ENCODE data around the gene CMTM1. TPM values are rescaled to one million over a fixed set of nuclear protein-coding genes. Genes with fewer than 3 reads are reported as not detected.

CMTM1 gene
- total RNA-seq, 1 experiment from 2014 or later = 5.6 TPM

DNA sequence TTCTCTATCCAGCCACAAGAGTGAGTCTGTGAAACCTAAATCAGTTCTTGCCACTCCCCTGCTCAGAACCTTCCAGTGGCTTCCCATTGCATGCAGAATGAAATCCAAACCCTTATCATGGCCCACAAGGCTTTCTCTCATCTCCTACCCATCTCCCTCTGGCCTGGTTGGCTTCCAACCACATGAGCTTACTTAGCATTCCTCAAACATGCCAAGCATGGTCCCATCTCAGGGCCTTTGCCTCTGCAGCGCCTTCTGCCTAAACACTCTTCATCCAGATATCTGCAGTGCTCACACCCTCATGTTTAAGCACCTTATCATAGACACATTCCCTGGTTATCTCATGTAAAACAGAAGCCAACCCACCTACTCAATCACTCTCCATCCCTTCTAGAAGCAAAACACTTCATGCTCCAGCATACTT is 31.9 kb upstream of the CMTM1 start:
- H3K27me3 ChIP-seq (replicated peaks; ENCODE audit: control insufficient read depth, insufficient read depth, low read length) = no peaks in the 10 kb centered on the region
- H3K27me3 Mint-ChIP-seq (ENCODE audit: insufficient read depth, unreplicated experiment) = no peaks in the 10 kb centered on the region
- H3K36me3 ChIP-seq (ENCODE audit: control insufficient read depth, insufficient read depth, low read length) = no peaks in the 10 kb centered on the region; the same call in 1 of the 2 replicates
- TF ChIP-seq, protein P1, sequence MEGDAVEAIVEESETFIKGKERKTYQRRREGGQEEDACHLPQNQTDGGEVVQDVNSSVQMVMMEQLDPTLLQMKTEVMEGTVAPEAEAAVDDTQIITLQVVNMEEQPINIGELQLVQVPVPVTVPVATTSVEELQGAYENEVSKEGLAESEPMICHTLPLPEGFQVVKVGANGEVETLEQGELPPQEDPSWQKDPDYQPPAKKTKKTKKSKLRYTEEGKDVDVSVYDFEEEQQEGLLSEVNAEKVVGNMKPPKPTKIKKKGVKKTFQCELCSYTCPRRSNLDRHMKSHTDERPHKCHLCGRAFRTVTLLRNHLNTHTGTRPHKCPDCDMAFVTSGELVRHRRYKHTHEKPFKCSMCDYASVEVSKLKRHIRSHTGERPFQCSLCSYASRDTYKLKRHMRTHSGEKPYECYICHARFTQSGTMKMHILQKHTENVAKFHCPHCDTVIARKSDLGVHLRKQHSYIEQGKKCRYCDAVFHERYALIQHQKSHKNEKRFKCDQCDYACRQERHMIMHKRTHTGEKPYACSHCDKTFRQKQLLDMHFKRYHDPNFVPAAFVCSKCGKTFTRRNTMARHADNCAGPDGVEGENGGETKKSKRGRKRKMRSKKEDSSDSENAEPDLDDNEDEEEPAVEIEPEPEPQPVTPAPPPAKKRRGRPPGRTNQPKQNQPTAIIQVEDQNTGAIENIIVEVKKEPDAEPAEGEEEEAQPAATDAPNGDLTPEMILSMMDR (IDR thresholded peaks at IDR 0.05; ENCODE audit: insufficient read depth in 1 of 2, low read depth in 1 of 2, low read length in 1 of 2, severe bottlenecking in 1 of 2, unreplicated experiment in 1 of 2) = no peak
- H3K4me3 Mint-ChIP-seq (ENCODE audit: unreplicated experiment) = no peak overlapping the region
- H3K9me3 ChIP-seq = no peaks in the 10 kb centered on the region
- CTCF ChIA-PET = no interaction called here
- intact Hi-C loops (cut with micrococcal nuclease; ENCODE audit: unreplicated experiment) = no loop called here
- POLR2A ChIA-PET = no interaction called here
- peaks cover 6% of the 10 kb centered on the region for H3K4me1 Mint-ChIP-seq (ENCODE audit: low read depth, unreplicated experiment)
- no TSS peak for BruUV-seq (replicated peaks)
- peak; percentile 36 to 63 for DNase-seq
- H3K4me3 ChIP-seq (ENCODE audit: low read depth, low read length) = no peak overlapping the region
- peaks cover 5% of the 10 kb centered on the region for H3K4me1 ChIP-seq
- no peaks in the 10 kb centered on the region for H3K9me3 Mint-ChIP-seq (ENCODE audit: unreplicated experiment)
- H3K27ac Mint-ChIP-seq (ENCODE audit: unreplicated experiment) = no peak overlapping the region
- H3K36me3 Mint-ChIP-seq (ENCODE audit: insufficient read depth, unreplicated experiment) = no peaks in the 10 kb centered on the region

DNA sequence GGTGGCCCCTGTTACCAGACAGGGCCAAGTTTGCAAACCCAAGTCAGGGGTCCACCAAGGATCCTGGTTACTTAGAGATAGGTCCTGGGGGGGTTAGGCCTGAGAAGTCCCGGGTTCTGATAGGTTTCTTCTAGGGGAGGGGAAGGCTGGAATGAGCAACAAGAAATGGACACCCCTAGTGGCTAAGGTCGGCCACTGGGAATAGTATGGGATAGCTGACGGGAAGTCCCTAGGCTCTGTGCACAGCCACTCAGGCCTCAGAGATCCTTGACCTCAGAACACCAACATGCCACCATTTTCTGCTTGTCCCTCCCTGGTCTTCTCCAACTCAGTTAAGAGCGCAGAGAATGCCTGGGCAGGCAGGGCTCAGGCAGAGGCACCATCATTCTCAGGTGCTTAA is 29.7 kb upstream of the CMTM1 start:
- TF ChIP-seq, protein P1 (IDR thresholded peaks at IDR 0.05; ENCODE audit: insufficient read depth in 1 of 2, low read depth in 1 of 2, low read length in 1 of 2, severe bottlenecking in 1 of 2, unreplicated experiment in 1 of 2) = no peak
- ChIA-PET POLR2A (no interaction called here), CTCF (interaction anchor here (0.7 kb wide), 1 partner anchor 16 kb away, joined by 3 read pairs; the partner anchor contains the start of gene CKLF)
- Mint-ChIP-seq H3K36me3 (ENCODE audit: insufficient read depth, unreplicated experiment) (no peaks in the 10 kb centered on the region), H3K9me3 (ENCODE audit: unreplicated experiment) (no peaks in the 10 kb centered on the region), H3K4me1 (ENCODE audit: low read depth, unreplicated experiment) (peaks cover 6% of the 10 kb centered on the region), H3K27me3 (ENCODE audit: insufficient read depth, unreplicated experiment) (no peaks in the 10 kb centered on the region), H3K27ac (ENCODE audit: unreplicated experiment) (no peak overlapping the region), H3K4me3 (ENCODE audit: unreplicated experiment) (no peak overlapping the region)
- H3K4me3 ChIP-seq (ENCODE audit: low read depth, low read length) = no peak overlapping the region
- H3K36me3 ChIP-seq (ENCODE audit: control insufficient read depth, insufficient read depth, low read length) = no peaks in the 10 kb centered on the region
- no TSS peak for BruUV-seq (replicated peaks)
- intact Hi-C loops (cut with micrococcal nuclease; ENCODE audit: unreplicated experiment) = no loop called here
- no peaks in the 10 kb centered on the region for H3K27me3 ChIP-seq (replicated peaks; ENCODE audit: control insufficient read depth, insufficient read depth, low read length)
- no peak for DNase-seq
- peaks cover 5% of the 10 kb centered on the region for H3K4me1 ChIP-seq
- no peaks in the 10 kb centered on the region for H3K9me3 ChIP-seq

DNA sequence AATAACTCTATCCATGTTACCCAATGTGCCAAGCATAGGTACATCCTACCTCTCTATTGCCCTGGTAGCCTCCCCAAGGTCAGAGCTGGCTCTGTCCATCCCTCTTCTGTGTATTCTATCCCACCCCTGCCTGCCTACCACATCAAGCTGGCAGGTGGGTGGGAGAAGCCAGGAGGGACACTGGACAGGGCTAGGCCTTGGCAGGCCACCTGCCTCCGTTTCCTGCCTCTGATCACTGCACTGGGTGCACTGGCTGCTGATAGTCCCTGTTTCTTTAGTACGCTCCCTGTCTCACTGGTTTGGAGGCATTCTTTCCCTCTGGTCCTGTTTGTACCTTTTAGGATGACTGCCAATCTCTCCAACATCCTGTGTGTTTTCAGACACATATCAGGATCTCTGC is 29.0 kb upstream of the CMTM1 start:
- ChIA-PET POLR2A (no interaction called here), CTCF (no interaction called here)
- no TSS peak for BruUV-seq (replicated peaks)
- intact Hi-C loops (cut with micrococcal nuclease; ENCODE audit: unreplicated experiment) = no loop called here
- Mint-ChIP-seq H3K27me3 (ENCODE audit: insufficient read depth, unreplicated experiment) (no peaks in the 10 kb centered on the region), H3K4me1 (ENCODE audit: low read depth, unreplicated experiment) (peaks cover 6% of the 10 kb centered on the region), H3K9me3 (ENCODE audit: unreplicated experiment) (no peaks in the 10 kb centered on the region), H3K27ac (ENCODE audit: unreplicated experiment) (no peak overlapping the region), H3K36me3 (ENCODE audit: insufficient read depth, unreplicated experiment) (no peaks in the 10 kb centered on the region), H3K4me3 (ENCODE audit: unreplicated experiment) (no peak overlapping the region)
- H3K36me3 ChIP-seq (ENCODE audit: control insufficient read depth, insufficient read depth, low read length) = no peaks in the 10 kb centered on the region
- peaks cover 5% of the 10 kb centered on the region for H3K4me1 ChIP-seq
- H3K9me3 ChIP-seq = no peaks in the 10 kb centered on the region
- TF ChIP-seq, protein P1 (IDR thresholded peaks at IDR 0.05; ENCODE audit: insufficient read depth in 1 of 2, low read depth in 1 of 2, low read length in 1 of 2, severe bottlenecking in 1 of 2, unreplicated experiment in 1 of 2) = no peak
- DNase-seq = no peak
- H3K4me3 ChIP-seq (ENCODE audit: low read depth, low read length) = no peak overlapping the region
- no peaks in the 10 kb centered on the region for H3K27me3 ChIP-seq (replicated peaks; ENCODE audit: control insufficient read depth, insufficient read depth, low read length)
